ENCODE data around the gene TRAF7.

Gene TRAF7

DNA sequence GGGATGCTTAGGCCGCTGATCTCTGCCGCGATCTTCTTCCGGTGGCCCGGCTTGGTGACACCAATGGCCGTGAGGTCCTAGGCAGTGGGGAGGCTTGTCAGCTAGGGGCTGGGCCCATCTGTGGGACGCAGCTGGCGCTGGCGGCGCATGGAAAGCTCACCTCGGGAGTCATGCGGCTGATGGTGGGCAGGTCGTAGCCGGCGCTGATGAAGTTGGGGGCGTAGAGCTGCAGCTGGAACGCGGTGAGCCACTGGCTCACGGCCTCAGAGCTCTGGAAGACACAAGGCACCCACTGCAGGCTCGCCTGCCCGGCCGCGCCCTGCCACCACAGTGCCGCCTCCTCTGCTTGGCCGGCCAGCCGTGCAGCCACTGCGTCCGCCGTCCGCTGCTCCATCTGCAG lies 28.1 kb downstream of the TRAF7 start:
- no peak for TF ChIP-seq EZH2phosphoT487 (conservative IDR thresholded peaks at IDR 0.05; ENCODE audit: low read length)
- TF ChIP-seq, protein P1, sequence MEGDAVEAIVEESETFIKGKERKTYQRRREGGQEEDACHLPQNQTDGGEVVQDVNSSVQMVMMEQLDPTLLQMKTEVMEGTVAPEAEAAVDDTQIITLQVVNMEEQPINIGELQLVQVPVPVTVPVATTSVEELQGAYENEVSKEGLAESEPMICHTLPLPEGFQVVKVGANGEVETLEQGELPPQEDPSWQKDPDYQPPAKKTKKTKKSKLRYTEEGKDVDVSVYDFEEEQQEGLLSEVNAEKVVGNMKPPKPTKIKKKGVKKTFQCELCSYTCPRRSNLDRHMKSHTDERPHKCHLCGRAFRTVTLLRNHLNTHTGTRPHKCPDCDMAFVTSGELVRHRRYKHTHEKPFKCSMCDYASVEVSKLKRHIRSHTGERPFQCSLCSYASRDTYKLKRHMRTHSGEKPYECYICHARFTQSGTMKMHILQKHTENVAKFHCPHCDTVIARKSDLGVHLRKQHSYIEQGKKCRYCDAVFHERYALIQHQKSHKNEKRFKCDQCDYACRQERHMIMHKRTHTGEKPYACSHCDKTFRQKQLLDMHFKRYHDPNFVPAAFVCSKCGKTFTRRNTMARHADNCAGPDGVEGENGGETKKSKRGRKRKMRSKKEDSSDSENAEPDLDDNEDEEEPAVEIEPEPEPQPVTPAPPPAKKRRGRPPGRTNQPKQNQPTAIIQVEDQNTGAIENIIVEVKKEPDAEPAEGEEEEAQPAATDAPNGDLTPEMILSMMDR (IDR thresholded peaks at IDR 0.05; ENCODE audit: insufficient read depth, low read length, poor library complexity, severe bottlenecking) = no peak
- H3K4me2 ChIP-seq (ENCODE audit: low read depth, low read length, poor library complexity, severe bottlenecking) = no peak overlapping the region
- no peaks in the 10 kb centered on the region for H3K9me3 ChIP-seq (ENCODE audit: insufficient read depth, low read length)
- no peaks in the 10 kb centered on the region; the same call in 1 of the 2 replicates for H4K20me1 ChIP-seq (ENCODE audit: low read depth, low read length)
- H3F3A ChIP-seq (ENCODE audit: insufficient read depth) = no peaks in the 10 kb centered on the region
- H3K79me2 ChIP-seq (ENCODE audit: insufficient read depth, low read length) = no peaks in the 10 kb centered on the region
- H3K9me2 ChIP-seq (replicated peaks; ENCODE audit: insufficient read depth, low read length) = no peaks in the 10 kb centered on the region
- H3K27ac ChIP-seq (ENCODE audit: low read depth, low read length) = no peak overlapping the region
- H3K4me3 ChIP-seq (ENCODE audit: insufficient read depth, low read length, poor library complexity, severe bottlenecking) = no peak overlapping the region
- H3K9ac ChIP-seq (ENCODE audit: low read length) = no peak overlapping the region
- no peaks in the 10 kb centered on the region for H3K27me3 ChIP-seq (ENCODE audit: low read length)
- H3K36me3 ChIP-seq (ENCODE audit: low read length) = no peaks in the 10 kb centered on the region
- H2AFZ ChIP-seq (ENCODE audit: low read depth, low read length, severe bottlenecking) = no peak overlapping the region

DNA sequence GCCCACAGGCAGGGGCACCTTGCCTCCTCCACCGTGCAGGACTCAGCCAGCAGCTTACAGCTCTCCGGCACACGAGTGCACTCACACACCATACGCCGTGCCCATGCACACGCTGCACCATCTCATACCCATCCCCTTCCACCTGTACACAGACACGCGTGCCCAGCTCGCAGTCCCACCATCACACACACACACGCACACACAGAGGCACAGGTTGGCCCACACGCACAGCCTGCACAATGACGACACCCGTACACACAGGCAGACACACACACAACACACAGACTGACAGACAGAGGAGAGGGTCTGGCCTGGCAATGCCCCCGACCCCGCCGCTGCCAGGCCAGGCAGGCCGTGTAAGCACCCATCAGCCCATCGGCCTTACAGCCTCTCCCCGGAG lies 28.8 kb downstream of the TRAF7 start:
- Histone ChIP-seq H3K9me2 (replicated peaks; ENCODE audit: insufficient read depth, low read length) (no peaks in the 10 kb centered on the region), H3K79me2 (ENCODE audit: insufficient read depth, low read length) (no peaks in the 10 kb centered on the region), H3K27me3 (ENCODE audit: low read length) (no peaks in the 10 kb centered on the region), H3K4me3 (ENCODE audit: insufficient read depth, low read length, poor library complexity, severe bottlenecking) (no peak overlapping the region), H3K36me3 (ENCODE audit: low read length) (no peaks in the 10 kb centered on the region), H3F3A (ENCODE audit: insufficient read depth) (no peaks in the 10 kb centered on the region), H3K9ac (ENCODE audit: low read length) (no peak overlapping the region), H4K20me1 (ENCODE audit: low read depth, low read length) (no peaks in the 10 kb centered on the region; the same call in 1 of the 2 replicates), H2AFZ (ENCODE audit: low read depth, low read length, severe bottlenecking) (no peak overlapping the region), H3K4me2 (ENCODE audit: low read depth, low read length, poor library complexity, severe bottlenecking) (no peak overlapping the region), H3K9me3 (ENCODE audit: insufficient read depth, low read length) (no peaks in the 10 kb centered on the region), H3K27ac (ENCODE audit: low read depth, low read length) (no peak overlapping the region)
- no peak for TF ChIP-seq EZH2phosphoT487 (conservative IDR thresholded peaks at IDR 0.05; ENCODE audit: low read length)
- TF ChIP-seq, protein P1 (IDR thresholded peaks at IDR 0.05; ENCODE audit: insufficient read depth, low read length, poor library complexity, severe bottlenecking) = no peak

DNA sequence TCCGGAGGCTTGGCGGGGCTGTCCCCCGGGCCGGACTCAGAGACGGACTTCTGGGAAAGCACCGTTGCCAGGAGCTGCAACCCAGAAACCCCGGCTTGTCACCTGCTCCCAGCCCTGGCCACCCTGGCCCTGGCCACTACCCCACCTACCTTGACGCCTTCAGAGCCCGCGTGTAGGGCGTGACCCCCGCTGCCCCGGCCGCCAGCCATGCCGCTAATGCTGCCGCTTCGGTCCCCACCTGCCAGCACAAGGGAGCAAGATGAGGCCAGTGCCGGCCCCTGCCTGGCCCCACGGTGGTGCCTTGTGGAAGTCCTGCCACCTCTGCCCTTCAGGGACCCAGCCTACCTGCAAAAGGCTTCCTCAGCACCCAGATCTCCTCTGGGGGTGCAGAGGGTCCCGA lies 29.4 kb downstream of the TRAF7 start:
- TF ChIP-seq, protein P1 (IDR thresholded peaks at IDR 0.05; ENCODE audit: insufficient read depth, low read length, poor library complexity, severe bottlenecking) = no peak
- no peak for TF ChIP-seq EZH2phosphoT487 (conservative IDR thresholded peaks at IDR 0.05; ENCODE audit: low read length)
- Histone ChIP-seq H2AFZ (ENCODE audit: low read depth, low read length, severe bottlenecking) (no peak overlapping the region), H3K9ac (ENCODE audit: low read length) (no peak overlapping the region), H3K27ac (ENCODE audit: low read depth, low read length) (no peak overlapping the region), H3K27me3 (ENCODE audit: low read length) (no peaks in the 10 kb centered on the region), H3K9me2 (replicated peaks; ENCODE audit: insufficient read depth, low read length) (no peaks in the 10 kb centered on the region), H3K36me3 (ENCODE audit: low read length) (no peaks in the 10 kb centered on the region), H3K4me2 (ENCODE audit: low read depth, low read length, poor library complexity, severe bottlenecking) (no peak overlapping the region), H4K20me1 (ENCODE audit: low read depth, low read length) (no peaks in the 10 kb centered on the region; the same call in 1 of the 2 replicates), H3K4me3 (ENCODE audit: insufficient read depth, low read length, poor library complexity, severe bottlenecking) (no peak overlapping the region), H3K79me2 (ENCODE audit: insufficient read depth, low read length) (no peaks in the 10 kb centered on the region), H3F3A (ENCODE audit: insufficient read depth) (no peaks in the 10 kb centered on the region), H3K9me3 (ENCODE audit: insufficient read depth, low read length) (no peaks in the 10 kb centered on the region)
